HG03565 (cell line): Measurements from ENCODE around the gene THADA.

Experiments used
- ATAC-seq: cut with Tn5 transposase; IDR thresholded peaks from one replicate; pipeline ENCODE4 v1.9.1; 2021; ENCODE audit warnings: mild to moderate bottlenecking, moderate library complexity; ENCODE audit not compliant: unreplicated experiment

Gene THADA

DNA sequence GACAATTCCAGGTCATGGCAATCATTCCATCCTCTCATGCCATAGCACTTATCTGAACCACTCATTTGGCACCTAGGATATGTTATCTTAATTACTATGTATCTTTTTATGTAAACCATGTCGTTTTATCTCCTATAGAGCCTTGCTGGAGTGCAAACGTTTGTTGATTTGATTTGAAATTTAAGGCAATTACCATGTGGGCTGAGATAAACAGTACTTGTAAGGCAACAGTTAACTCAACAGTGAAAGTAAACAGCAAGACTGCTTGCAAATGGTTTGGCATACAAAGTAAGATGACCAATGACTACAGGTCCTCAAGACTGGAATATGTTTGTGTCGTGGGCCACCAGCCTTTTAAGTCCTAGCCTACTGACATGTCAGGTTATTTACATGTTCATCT is 235.7 kb downstream of the THADA start:
- no peak for ATAC-seq

DNA sequence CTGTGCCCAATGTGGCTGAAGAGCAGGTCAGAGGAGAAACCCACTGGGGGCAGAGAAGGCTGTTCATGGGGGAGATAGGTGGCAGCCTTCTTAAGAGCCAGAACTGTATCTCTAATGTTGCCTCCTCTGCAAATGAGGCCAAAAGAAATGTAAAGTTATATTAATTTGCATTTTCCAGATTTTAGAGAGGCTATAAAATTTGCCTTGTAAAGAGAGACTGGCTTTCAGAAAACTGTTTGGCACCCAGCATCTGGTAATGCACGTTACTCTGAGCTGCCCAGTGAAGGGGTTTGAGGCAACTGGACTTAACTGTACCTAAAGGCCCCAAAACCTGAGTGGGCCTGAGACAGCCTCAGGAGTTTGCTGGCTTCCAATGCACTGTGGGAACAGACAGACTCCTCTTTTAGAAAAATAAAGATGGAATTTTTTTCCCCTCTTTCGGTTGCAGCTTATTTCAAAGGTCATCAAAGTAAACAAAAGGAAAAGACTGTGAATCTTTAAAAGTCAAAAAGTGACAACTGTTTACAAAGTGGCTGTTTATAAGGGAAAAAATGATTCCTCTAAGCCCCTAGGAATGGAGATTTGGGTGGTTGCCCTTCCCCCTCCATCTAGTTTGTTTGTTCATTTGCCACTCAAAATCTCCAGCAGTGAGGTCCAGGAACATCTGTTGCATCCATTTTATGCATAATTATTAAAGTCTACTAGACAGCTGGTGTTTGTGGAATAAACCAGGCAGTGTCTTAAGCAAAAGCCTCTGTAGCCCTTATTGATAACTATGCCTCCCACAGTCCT is 237.2 kb downstream of the THADA start:
- ATAC-seq = no peak

DNA sequence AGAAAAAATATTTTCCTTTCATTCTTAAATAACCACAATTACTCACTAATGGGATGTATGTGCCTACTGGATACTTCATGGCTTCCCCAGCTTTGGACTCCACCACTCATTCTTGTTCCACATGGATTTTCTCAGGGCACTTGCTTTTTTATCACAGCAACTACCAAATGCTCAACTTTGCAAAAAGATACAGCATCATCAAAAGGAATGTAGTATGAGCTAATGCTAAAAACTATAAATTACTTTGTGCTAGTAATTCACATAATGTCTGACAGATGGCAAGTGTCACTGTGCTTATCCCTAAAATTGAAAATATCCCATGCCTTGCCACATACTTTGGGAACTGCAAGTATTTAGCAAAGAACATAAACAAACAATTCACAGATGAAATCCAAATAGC is 239.1 kb downstream of the THADA start:
- ATAC-seq = no peak

DNA sequence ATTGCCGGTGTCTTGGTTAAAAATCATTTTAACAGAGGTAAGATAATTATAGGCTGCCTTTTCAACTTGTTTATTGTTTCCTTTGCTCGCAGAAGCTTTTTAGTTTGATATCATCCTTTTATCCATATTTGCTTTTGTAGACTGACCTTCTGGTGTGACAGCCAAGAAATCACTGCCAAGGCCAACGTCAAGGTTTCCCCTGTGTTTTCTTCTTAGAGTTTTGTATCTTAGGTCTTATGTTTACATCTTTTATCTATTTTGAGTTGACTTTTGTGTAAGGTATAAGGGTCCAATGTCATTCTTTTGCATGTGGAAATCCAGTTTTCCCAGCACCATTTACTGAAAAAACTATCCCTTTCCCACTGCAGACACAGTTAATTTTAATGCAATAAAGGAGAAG is 240.4 kb downstream of the THADA start:
- no peak for ATAC-seq

DNA sequence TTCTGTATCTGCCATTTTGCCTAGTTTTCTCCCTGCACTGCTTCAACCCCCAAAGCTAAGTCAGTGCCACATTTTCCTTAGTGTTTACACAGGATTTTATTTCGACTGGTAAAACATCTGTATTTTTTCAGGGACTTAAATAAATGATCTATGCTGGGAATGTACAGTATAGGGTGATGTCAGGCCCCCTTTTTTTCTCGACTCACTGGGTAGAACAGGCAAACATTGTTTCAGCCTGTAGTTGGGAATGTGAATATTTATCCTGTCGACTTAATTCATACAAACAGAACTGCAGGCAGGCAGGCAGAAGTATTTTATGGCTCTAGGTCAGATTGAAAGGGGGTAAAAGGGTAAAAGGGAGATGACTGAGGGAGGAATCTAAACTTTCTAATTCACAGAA is 245.9 kb downstream of the THADA start:
- no peak for ATAC-seq

DNA sequence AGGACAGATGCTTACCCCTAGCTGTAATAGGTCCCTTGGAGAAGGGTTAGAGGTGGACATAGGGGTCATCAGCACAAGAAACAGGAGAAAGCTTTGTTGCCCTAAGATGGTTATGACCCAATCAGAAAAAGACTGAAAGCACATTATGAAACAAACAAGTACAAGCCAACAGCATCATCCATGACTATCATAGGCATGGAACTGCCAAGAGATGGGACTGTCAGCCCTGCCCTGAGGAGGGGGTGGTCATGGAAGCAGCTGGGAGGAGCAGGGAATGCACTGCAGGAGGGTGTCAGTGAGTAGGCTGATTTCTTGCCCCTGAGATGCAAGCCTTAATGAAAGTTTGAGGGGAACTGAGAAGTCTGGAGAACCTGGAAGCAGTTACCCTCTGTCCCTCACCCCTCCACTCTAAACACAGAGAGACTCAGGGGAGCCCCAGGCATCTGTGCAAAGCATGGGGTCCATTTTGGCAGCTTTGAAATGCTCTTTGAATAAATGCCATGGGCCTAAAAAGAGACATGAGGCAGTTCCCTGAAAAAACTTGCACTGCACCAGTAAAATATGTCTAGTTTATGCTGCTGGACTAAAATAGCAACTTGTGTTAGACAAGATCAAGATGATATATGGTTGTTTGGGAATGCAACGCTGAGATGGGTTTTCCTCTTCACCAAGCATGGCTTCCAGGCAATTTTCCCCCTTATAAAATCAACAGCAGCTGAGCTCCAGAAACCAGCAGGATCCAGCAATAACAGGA is 246.8 kb downstream of the THADA start:
- ATAC-seq = no peak

DNA sequence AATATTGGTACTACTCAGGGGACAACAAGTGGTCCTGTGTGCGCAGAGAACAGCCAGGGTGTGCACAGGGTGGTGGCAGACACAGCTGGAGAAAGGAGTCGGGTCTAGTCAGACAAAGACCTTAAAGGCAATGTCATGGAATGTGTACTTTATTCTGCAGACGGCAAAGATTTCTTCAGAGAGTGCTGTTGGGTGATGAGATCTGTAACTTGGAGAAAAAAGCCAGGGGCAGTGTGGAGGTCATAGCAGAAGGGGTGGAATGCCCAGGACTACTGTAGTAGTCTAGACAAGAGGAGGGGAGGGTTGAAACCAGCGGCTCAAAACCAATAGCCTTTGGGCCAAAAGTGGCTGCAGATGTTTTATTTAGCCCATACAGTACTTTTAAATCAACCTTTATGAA is 248.1 kb downstream of the THADA start:
- no peak for ATAC-seq

DNA sequence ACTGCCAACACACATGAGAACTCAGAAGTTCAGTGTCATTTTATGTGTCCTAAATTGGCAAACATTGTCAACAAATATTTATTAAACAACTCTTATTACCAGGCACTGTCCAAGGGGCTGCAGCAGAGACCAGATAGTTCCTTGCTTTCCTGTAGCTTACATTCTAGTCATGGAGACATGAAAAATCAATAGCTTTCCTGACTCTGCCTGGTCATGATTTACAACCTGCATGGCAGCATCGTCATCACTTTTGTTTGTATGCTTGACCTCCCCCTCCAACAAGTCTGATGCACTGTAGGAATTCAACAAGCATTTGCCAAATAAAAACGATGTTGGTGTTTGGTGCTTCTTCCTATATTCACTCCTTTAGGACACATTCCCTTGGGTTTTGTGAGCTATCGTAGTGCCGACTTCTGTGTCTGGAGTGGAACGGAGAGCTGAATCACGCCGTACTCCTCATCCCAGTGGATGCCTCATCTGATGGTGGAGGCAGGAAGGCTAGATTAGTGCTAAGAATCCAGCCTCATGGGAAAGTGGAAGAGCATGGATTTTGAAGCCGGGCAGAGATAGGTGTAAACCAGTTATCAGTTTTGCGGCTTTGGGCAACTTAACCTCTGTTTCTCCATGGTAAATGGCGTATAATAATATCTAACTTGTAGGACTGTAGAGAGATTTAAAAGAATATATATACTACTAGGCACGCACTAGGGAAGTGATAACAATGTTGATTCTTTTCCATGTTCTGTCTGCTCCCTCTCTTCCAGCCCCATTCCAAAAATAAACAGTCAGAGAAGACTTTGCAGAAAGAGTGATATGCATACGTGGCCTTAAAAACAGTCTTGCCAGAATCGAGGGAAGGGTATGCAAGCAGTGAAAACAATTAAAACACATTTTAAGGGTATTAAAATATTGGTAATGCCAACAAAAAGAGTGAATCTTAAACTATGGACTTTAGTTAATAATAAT is 249.0 kb downstream of the THADA start:
- ATAC-seq = no peak

DNA sequence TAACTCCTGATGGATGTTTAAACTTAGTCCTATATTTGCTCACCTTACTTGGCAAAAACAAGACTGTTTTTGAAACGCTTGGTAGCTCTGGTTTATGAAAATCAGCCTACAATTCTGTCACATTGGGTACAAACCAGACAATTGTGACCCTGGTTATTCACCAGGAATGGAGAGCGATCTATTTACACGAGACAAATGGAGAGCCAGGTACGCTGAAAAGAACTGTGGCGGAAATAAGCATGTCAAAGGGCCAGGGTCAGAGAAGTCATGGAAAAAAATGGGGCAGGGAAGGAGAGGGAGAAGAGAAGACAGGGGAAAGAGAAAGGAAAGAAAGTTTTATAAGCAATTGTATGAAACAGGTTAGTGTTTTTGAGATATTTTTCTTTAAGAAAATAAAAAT is 250.0 kb downstream of the THADA start:
- no peak for ATAC-seq

DNA sequence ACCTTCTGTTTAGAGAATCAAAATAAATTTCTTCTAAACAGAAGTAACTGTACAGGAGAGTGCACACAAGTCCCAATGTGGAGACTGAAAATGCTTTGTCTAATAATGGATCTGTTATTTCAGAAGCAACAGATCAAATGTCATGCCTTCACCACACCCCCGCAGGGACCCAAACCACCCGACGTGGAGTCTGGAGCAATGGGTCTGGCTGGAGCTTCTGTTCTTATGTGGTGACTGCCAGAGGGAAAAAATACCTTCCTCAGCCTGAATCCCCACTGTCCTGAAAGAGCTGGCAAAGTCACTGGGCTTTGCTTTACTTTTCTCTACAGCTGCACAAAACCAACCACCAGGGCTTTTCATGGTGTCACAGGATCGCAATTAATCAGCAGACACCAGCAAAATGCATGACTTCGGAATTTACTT is 250.4 kb downstream of the THADA start:
- ATAC-seq = no peak

DNA sequence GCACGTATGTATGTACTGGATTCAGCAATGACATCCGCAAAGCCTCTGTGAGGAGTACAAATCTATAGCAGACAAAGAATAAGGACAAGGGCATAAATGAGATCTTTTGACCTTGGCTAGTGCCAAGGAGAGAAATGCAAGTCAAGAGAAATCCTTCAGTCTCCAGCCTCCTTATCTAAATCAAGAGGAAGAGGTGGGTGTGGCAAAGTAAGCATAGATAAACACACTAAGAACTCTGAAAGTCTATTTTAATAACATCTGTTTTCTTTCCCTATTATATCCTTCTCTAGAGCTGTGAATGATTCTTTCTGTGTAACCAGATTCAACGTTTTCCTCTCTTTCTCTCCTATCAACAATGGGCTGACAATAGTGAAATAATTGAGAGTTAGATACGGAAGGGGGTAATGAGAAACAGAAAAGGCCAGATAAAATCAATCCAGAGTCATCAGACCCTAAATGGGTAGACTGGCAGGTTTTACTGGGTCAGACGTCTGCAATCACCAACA is 250.9 kb downstream of the THADA start:
- no peak for ATAC-seq

DNA sequence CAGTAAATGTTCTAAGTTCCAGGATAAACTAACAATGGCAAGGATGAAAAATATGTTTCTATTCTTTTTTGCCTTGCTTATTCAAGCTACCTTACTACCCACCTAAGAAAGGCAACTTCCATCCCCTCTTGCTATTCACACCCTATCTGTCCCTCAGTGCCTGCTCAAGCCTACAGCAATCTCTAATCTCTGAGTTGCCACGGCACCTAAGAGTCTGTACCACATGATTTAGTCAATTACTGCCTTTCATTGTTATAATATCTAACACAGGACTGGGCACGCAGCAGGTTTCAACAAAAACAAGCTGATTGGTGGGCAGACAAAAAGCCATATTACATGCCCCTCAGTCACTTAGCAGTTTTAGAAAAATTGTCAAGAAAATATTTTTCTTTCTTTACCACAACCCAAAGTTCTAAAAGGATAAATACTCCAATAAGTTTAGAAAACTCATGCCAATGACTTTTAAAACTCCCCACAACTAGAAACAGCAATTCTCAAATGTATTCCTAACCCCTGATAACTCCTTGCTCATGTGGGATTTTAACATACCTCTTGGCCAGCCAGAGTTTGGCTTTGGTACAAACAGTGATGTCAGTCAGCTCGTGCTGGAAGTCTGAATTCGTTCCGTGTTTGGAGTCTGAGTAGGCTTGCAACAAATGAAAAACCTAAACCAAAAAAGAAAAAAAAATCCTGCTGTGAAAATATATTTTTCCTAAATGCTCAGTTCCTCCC is 252.1 kb downstream of the THADA start:
- no peak for ATAC-seq

DNA sequence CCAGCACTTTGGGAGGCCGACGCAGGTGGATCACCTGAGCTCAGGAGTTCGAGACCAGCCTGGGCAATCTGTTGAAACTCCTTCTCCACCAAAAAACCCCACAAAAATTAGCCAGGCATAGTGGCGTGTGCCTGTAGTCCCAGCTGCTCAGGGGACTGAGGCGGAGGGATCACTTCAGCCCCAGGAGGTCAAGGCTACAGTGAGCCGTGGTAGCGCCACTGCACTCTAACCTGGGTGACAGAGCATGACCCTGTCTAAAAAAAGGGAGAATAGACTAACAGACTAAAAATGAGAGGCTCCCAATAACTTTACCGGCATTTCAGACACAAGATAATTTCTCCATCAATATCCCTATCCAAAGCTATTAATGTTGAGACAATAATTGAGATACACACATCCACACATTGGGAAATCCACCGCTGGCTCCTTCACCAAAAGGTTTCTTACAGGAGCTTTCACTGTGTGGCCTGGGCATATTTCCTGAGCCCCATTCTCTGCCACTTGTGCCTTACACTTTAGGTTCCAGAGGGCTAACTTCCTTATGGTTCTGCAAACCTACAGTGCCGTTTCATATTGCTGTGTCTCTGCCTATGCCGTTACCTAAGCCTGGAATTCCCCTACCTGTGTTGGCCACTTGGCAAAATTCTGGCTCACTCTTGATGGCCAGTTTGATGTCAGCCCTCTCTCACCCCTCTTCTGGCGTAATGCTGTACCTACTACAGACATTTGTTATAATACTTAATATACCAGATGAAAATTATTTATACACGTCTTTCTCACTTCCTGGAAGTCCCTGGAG is 253.7 kb downstream of the THADA start:
- ATAC-seq = no peak

DNA sequence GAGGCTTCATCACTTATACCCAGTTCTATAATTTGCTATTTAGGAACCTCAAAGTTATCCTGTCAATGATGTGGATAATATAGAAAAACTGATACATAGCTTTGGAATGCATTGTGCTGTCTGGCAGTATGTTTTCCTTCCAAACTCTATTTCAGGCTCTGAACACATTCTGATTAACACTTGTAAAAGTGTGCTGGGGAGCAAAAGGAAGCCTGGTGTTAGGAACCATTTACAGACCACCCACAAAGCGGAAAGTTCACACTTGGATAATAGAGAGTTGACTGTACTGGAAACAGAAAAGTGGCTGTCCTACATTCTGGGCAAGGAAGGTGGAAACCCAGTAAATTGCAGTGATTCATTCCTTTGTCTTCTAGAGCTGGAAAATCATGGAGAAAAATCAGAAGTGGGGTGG is 254.9 kb downstream of the THADA start:
- ATAC-seq = no peak

DNA sequence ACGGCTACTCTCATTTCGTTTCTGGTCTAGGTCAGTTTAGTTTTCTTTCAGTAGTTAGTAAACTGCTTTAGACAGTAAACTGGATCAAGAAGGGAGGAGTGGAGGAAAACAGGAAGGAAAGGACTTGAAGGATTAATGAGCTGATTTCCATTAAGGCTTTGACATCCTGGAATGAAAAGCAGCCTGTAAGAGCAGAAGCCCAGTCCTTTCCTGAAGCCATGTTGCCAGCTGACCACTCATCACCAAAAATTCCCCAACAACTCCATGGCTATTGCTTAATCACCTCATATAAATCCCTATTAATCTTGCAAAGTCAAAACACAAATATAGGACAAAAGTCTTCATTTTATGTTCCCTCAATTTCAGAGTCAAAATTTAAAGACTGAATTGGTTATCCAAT is 255.8 kb downstream of the THADA start:
- ATAC-seq = no peak

DNA sequence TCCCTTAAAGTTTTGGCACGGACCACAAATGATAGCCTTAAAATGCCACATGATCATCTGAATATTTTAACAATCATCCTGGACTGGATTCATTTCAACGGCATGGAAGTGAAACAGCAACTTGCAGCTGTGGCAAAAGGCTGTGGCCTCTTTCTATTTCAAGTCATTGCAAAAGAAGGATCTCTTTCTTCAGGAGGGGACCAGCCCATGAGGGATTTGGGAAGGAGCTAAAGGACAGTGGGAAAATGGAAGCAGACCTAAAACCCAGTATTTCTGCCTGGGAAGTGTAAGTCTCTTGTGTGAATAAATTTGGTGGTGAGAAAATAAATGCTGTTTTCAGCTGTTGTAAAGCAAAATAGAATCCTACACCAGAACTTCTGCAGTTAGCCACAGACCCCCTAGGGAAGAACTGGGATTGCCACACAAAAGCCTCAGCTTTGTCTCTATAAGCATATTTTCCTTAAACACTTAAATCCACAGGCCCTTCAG is 262.1 kb downstream of the THADA start:
- ATAC-seq = no peak

DNA sequence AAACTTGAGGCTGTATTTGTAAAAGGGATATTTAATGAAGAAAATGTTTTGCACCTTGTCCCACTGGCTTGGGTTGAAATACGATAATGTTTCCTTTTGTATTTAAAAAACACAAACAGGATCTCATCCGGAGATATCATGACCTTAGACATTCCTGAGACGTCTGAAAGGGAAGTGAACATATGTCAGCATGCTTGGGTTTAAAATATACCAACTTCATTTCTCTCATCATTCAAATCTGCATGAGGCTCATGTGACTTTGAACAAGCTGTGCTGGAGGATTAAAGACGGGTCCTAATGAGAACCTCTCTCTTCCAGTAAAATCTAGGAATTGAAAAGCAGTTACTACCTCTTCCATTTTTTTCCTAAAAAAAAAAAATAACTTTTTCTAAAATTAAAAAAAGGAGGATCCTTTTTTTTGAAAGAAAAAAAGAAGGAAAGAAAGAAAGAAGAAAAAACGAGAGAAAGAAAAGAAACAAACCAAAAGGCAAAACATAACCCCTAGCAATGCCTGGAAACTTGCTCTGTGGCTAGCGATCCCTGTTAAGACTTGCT is 262.7 kb downstream of the THADA start:
- no peak for ATAC-seq

DNA sequence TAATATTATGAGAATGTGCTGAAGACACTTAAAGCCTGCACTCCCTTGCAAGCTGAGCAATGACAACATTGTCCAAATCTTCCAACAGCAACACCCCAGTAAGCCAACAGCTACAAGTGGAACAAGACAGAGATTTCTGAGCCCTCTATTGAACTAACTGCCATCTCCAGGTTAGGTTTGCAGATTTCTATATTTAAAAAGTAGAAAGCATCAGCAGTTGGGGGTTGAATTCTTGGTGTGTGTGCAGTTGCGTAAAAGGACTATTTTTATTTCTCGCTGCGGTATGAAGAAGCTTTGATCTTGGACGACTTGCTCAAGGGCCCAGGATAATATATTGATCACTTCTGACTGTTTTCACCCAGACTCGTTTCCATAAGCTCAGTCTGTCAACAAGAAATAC is 263.2 kb downstream of the THADA start:
- no peak for ATAC-seq

DNA sequence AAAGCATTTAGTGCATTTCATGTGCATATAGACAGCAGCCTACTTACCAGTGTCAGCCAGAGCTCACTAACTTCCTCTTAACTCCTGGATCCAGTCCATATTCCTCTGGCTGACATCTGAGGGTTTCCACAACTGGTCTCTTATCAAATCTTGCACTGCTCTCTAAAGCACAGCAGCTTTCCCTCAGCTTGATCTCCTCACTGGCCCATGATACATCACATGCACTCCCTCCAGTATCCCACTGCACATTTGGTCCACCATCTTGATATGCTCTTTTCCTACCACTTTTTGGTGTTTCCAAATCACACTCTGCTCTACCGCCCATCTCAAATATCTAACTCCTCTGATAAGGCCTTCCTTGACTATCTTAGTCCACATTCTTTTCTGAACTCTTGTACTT is 264.4 kb downstream of the THADA start:
- no peak for ATAC-seq
